Glutamatergic neuron (in vitro differentiated cells): Measurements from ENCODE around the gene RAB40C. TPM values are rescaled to one million over a fixed set of nuclear protein-coding genes. Genes with fewer than 3 reads are reported as not detected.

Source experiments
- DNase-seq: peaks from one replicate; pipeline ENCODE4 v3.0.0; 2022
- H3K27ac Mint-ChIP-seq: one replicate; pipeline ENCODE4 v1.8.0; 2020; ENCODE audit warnings: mild to moderate bottlenecking, mixed read lengths, inconsistent platforms; ENCODE audit not compliant: unreplicated experiment
- H3K27me3 Mint-ChIP-seq: one replicate; pipeline ENCODE4 v1.8.0; 2020; ENCODE audit warnings: mild to moderate bottlenecking, moderate library complexity, mixed read lengths, inconsistent platforms; ENCODE audit not compliant: unreplicated experiment
- H3K36me3 Mint-ChIP-seq: one replicate; pipeline ENCODE4 v1.8.0; 2020; ENCODE audit warnings: mild to moderate bottlenecking, mixed read lengths, inconsistent platforms; ENCODE audit not compliant: unreplicated experiment
- H3K4me1 Mint-ChIP-seq: one replicate; pipeline ENCODE4 v1.8.0; 2020; ENCODE audit warnings: mild to moderate bottlenecking, low read depth, mixed read lengths, inconsistent platforms; ENCODE audit not compliant: unreplicated experiment
- H3K4me3 Mint-ChIP-seq: one replicate; pipeline ENCODE4 v1.8.0; 2020; ENCODE audit warnings: mild to moderate bottlenecking, mixed read lengths, inconsistent platforms; ENCODE audit not compliant: unreplicated experiment
- H3K9me3 Mint-ChIP-seq: one replicate; pipeline ENCODE4 v1.8.0; 2020; ENCODE audit warnings: mild to moderate bottlenecking, moderate library complexity, mixed read lengths, inconsistent platforms; ENCODE audit not compliant: unreplicated experiment
- CTCF ChIP-seq: fragments of 200-600 bp; sonication (generic); IDR thresholded peaks from one replicate; pipeline ENCODE4 v1.5.0; 2021; ENCODE audit not compliant: partially characterized antibody, unreplicated experiment
- total RNA-seq: library from RNA; stranded (reverse); fragmentation: NEBNext Ultra II Directional; extraction: Animal tissue kit (Norgen Biotek cat#: 25700); gene quantifications from one replicate; pipeline ENCODE4 v1.2.1, GENCODE V29; 2021; ENCODE audit not compliant: unreplicated experiment

RAB40C gene
- total RNA-seq, 1 donor from 2014 or later: 48.3 TPM

- peak within 1 kb of the TSS; percentile 92 for H3K4me3 Mint-ChIP-seq
- TF ChIP-seq CTCF: no peak
- peak; percentile 92 for DNase-seq
- H3K9me3 Mint-ChIP-seq: peaks cover 8% of the 10 kb centered on the region
- H3K27me3 Mint-ChIP-seq: peaks cover 10% of the 10 kb centered on the region
- no peaks in the 10 kb centered on the region for H3K36me3 Mint-ChIP-seq
- H3K27ac Mint-ChIP-seq: peak within 1 kb of the TSS; percentile 96
- H3K4me1 Mint-ChIP-seq: peaks cover 2% of the 10 kb centered on the region
Measured at GRCh38 chr16:636206-637080, 46.6 kb downstream of the RAB40C start, which contains the start of gene METTL26. Gene METTL26, minus strand, starts transcription at chr16:636305. Its CDS starts 15 bp downstream, at chr16:636290.

- peak; percentile 93 for DNase-seq
- Mint-ChIP-seq H3K27me3 (peaks cover 9% of the 10 kb centered on the region), H3K27ac (no peak overlapping the region), H3K4me3 (peak overlapping the region; percentile 55), H3K9me3 (peaks cover 8% of the 10 kb centered on the region), H3K4me1 (peaks cover 2% of the 10 kb centered on the region), H3K36me3 (no peaks in the 10 kb centered on the region)
- no peak for TF ChIP-seq CTCF
Measured at GRCh38 chr16:637081-638018, 47.5 kb downstream of the RAB40C start.

- Mint-ChIP-seq H3K9me3 (peaks cover 8% of the 10 kb centered on the region), H3K4me1 (peaks cover 2% of the 10 kb centered on the region), H3K27ac (no peak overlapping the region), H3K36me3 (no peaks in the 10 kb centered on the region), H3K27me3 (peaks cover 9% of the 10 kb centered on the region), H3K4me3 (peak overlapping the region; percentile 55)
- DNase-seq: no peak
- TF ChIP-seq CTCF: no peak
Measured at GRCh38 chr16:638034-638543, 48.2 kb downstream of the RAB40C start.

- Mint-ChIP-seq H3K9me3 (peaks cover 8% of the 10 kb centered on the region), H3K4me3 (peak overlapping the region; percentile 15), H3K36me3 (no peaks in the 10 kb centered on the region), H3K27ac (no peak overlapping the region), H3K27me3 (peaks cover 9% of the 10 kb centered on the region), H3K4me1 (peaks cover 2% of the 10 kb centered on the region)
- DNase-seq: no peak
- TF ChIP-seq CTCF: no peak
Measured at GRCh38 chr16:638836-639235, 49.0 kb downstream of the RAB40C start.
